GM06990 (cell line): ENCODE data around the gene HNRNPA0.

Experiments used
- DNase-seq: peaks from one replicate; pipeline ENCODE4 v3.0.0-alpha.2; 2011; ENCODE audit not compliant: insufficient read length; ENCODE audit errors: extremely low read depth
- H3K27me3 ChIP-seq: replicated peaks from 2 replicates; pipeline ENCODE4 v1.6.0; 2011; ENCODE audit warnings: low read length; ENCODE audit not compliant: control insufficient read depth, insufficient read depth
- H3K36me3 ChIP-seq: 2 replicates; pipeline ENCODE4 v1.5.1; 2011; ENCODE audit warnings: low read length; ENCODE audit not compliant: control insufficient read depth, insufficient read depth
- H3K4me3 ChIP-seq: replicated peaks from 2 replicates; pipeline ENCODE4 v1.5.1; 2011; ENCODE audit warnings: low read depth, mild to moderate bottlenecking, control low read depth, low read length
- CTCF ChIP-seq: IDR thresholded peaks from 2 replicates; pipeline ENCODE4 v1.5.1; 2011; ENCODE audit warnings: low read length, control low read depth, mild to moderate bottlenecking, inconsistent platforms; ENCODE audit not compliant: insufficient read depth, poor library complexity, severe bottlenecking

HNRNPA0 gene

GRCh38 chr5:137739737-137740136, 14.4 kb downstream of the HNRNPA0 start:
- DNase-seq = no peak
- no peak for TF ChIP-seq CTCF
- Histone ChIP-seq H3K36me3 (no peaks in the 10 kb centered on the region), H3K4me3 (no peak overlapping the region), H3K27me3 (no peaks in the 10 kb centered on the region)

GRCh38 chr5:137738947-137739346, 15.2 kb downstream of the HNRNPA0 start:
- DNase-seq = no peak
- Histone ChIP-seq H3K27me3 (no peaks in the 10 kb centered on the region), H3K4me3 (no peak overlapping the region), H3K36me3 (no peaks in the 10 kb centered on the region)
- TF ChIP-seq CTCF = no peak

GRCh38 chr5:137737349-137738131, 16.6 kb downstream of the HNRNPA0 start:
- Histone ChIP-seq H3K36me3 (no peaks in the 10 kb centered on the region), H3K4me3 (no peak overlapping the region), H3K27me3 (no peaks in the 10 kb centered on the region)
- TF ChIP-seq CTCF = no peak
- peak; percentile 21 for DNase-seq

- no peak for TF ChIP-seq CTCF
- H3K4me3 ChIP-seq = no peak overlapping the region
- no peaks in the 10 kb centered on the region for H3K36me3 ChIP-seq
- H3K27me3 ChIP-seq = no peaks in the 10 kb centered on the region
- DNase-seq = no peak
Observed at GRCh38 chr5:137736496-137736895, 17.7 kb downstream of the HNRNPA0 start.

- H3K36me3 ChIP-seq = no peaks in the 10 kb centered on the region
- TF ChIP-seq CTCF = no peak
- H3K4me3 ChIP-seq = peak within 1 kb of the TSS; percentile 55
- no peaks in the 10 kb centered on the region for H3K27me3 ChIP-seq
- DNase-seq = peak; percentile 63
Observed at GRCh38 chr5:137735555-137736284, 18.4 kb downstream of the HNRNPA0 start, which contains the start of gene KLHL3. Gene KLHL3 (minus strand): TSS chr5:137736089. CDS start chr5:137735646, 443 bp downstream.
